GM12878 (cell line): Measurements from ENCODE around the gene SORT1. TPM values are rescaled to one million over a fixed set of nuclear protein-coding genes. Genes with fewer than 3 reads are reported as not detected.

Experiments
- ATAC-seq: fragments of 200-7000 bp; cut with Tn5 transposase; 3 replicates; pipeline ENCODE4 v1.9.1; 2020; ENCODE audit warnings: mild to moderate bottlenecking, moderate library complexity
- BruUV-seq: library from RNA; stranded (reverse); fragments of 400-500 nt; replicated peaks from 2 replicates; lab custom pipeline; 2021; lab: Mats Ljungman, UMichigan
- CTCF ChIA-PET: fragments of 300-600 bp; sonication (Branson Sonifier 250); formaldehyde crosslinking; extraction: SDS; loops from one replicate; lab custom pipeline; 2021; ENCODE audit warnings: inconsistent platforms; lab: Yijun Ruan, JAX
- POLR2A ChIA-PET: fragments of 350-600 bp; formaldehyde crosslinking; extraction: SDS; loops from one replicate; lab custom pipeline; 2021; ENCODE audit warnings: inconsistent platforms; lab: Charles Lee
- RAD21 ChIA-PET: fragments of 300-600 bp; sonication (Branson Sonifier 250); formaldehyde crosslinking; loops from one replicate; lab custom pipeline; 2023; ENCODE audit warnings: antibody characterized with exemption; ENCODE audit not compliant: unreplicated experiment; lab: Charles Lee
- SMC1A ChIA-PET: fragments of 300-600 bp; sonication (Branson Sonifier 250); formaldehyde crosslinking; loops from one replicate; lab custom pipeline; 2023; ENCODE audit not compliant: unreplicated experiment, uncharacterized antibody; lab: Charles Lee
- DNase-seq: peaks from one replicate; pipeline ENCODE4 v3.0.0-alpha.2; 2011; ENCODE audit warnings: low read depth, low spot score
- FAIRE-seq: peaks from 3 replicates; lab custom pipeline; 2011; peaks lifted over from hg19 to GRCh38; lab: Jason Lieb, UNC
- H2AFZ ChIP-seq: 2 replicates; pipeline ENCODE4 v1.6.0; 2011; ENCODE audit warnings: low read depth, low read length, control low read depth; ENCODE audit not compliant: control insufficient read depth
- H3K27ac ChIP-seq: 2 replicates; pipeline ENCODE4 v1.5.1; 2011; ENCODE audit warnings: control low read depth; ENCODE audit not compliant: control insufficient read depth, insufficient read depth
- H3K27me3 ChIP-seq, 2 experiments: replicated peaks in 1 of 2; 2 replicates each; pipeline versions ENCODE4 v1.6.0 to v1.6.1; 2011; ENCODE audit warnings: low read length in 1 of 2; ENCODE audit not compliant: control insufficient read depth in 2 of 2, insufficient read depth in 2 of 2
- H3K36me3 ChIP-seq, 2 experiments: 2 replicates each; pipeline ENCODE4 v1.5.1; 2011; ENCODE audit warnings: low read length in 1 of 2; ENCODE audit not compliant: control insufficient read depth in 2 of 2, insufficient read depth in 2 of 2
- H3K4me1 ChIP-seq: 2 replicates; pipeline ENCODE4 v1.6.1; 2011; ENCODE audit warnings: mild to moderate bottlenecking, low read length, moderate library complexity, mixed read lengths; ENCODE audit not compliant: control insufficient read depth, insufficient read depth
- H3K4me2 ChIP-seq: 2 replicates; pipeline ENCODE4 v1.6.0; 2011; ENCODE audit warnings: control low read depth; ENCODE audit not compliant: control insufficient read depth, insufficient read depth
- H3K4me3 ChIP-seq: fragments of 200-600 bp; sonication (generic); 2 replicates; pipeline ENCODE4 v1.5.1; 2016
- H3K79me2 ChIP-seq: 2 replicates; pipeline ENCODE4 v1.6.0; 2011; ENCODE audit warnings: low read length; ENCODE audit not compliant: control insufficient read depth, insufficient read depth
- H3K9ac ChIP-seq: 2 replicates; pipeline ENCODE4 v1.8.0; 2011; ENCODE audit warnings: low read length, control low read depth, mixed read lengths; ENCODE audit not compliant: control insufficient read depth, insufficient read depth
- H3K9me3 ChIP-seq: replicated peaks from 3 replicates; pipeline ENCODE4 v1.5.1; 2011; ENCODE audit warnings: mild to moderate bottlenecking, low read length; ENCODE audit not compliant: control insufficient read depth, insufficient read depth
- H4K20me1 ChIP-seq: 2 replicates; pipeline ENCODE4 v1.6.0; 2011; ENCODE audit not compliant: control insufficient read depth, insufficient read depth
- MYB ChIP-seq: fragments of 150-350 bp; IDR thresholded peaks from 2 replicates; pipeline ENCODE4 v1.6.1; 2014; ENCODE audit warnings: mild to moderate bottlenecking, low read depth, low read length, borderline replicate concordance
- NFXL1 ChIP-seq: fragments of 450-650 bp; IDR thresholded peaks from 2 replicates; pipeline ENCODE4 v1.6.1; 2017; ENCODE audit warnings: antibody characterized with exemption, mild to moderate bottlenecking, borderline replicate concordance
- NKRF ChIP-seq: fragments of 450-650 bp; conservative IDR thresholded peaks from 2 replicates; pipeline ENCODE4 v1.6.1; 2017; ENCODE audit warnings: mild to moderate bottlenecking, moderate library complexity
- PBX3 ChIP-seq: IDR thresholded peaks from 2 replicates; pipeline ENCODE4 v1.6.1; 2011; ENCODE audit warnings: mild to moderate bottlenecking, low read depth, low read length, moderate library complexity; ENCODE audit not compliant: insufficient replicate concordance
- POLR2AphosphoS5 ChIP-seq: IDR thresholded peaks from 2 replicates; pipeline ENCODE4 v1.6.1; 2011; ENCODE audit warnings: mild to moderate bottlenecking, low read length, inconsistent platforms
- STAT3 ChIP-seq: IDR thresholded peaks from 2 replicates; pipeline ENCODE4 v1.6.1; 2011; ENCODE audit warnings: low read depth, low read length, improper control_type of control experiment
- SUPT20H ChIP-seq: IDR thresholded peaks from 2 replicates; pipeline ENCODE4 v1.6.1; 2011; ENCODE audit warnings: low read depth, mild to moderate bottlenecking, low read length, moderate library complexity, borderline replicate concordance; ENCODE audit not compliant: control insufficient read depth
- USF1 ChIP-seq: IDR thresholded peaks from 2 replicates; pipeline ENCODE4 v1.6.1; 2011; ENCODE audit warnings: borderline replicate concordance, low read depth, mild to moderate bottlenecking, moderate library complexity, mixed read lengths, low read length; ENCODE audit not compliant: insufficient read depth; ENCODE audit errors: extremely low read length
- ZSCAN29 ChIP-seq: fragments of 450-650 bp; IDR thresholded peaks from 2 replicates; pipeline ENCODE4 v1.6.1; 2017; ENCODE audit warnings: mild to moderate bottlenecking, moderate library complexity
- WGBS: methylation state at CpG from one replicate; pipeline ENCODE4 v1.1.6; 2016; ENCODE audit warnings: low lambda C conversion rate; ENCODE audit not compliant: insufficient replicate concordance, insufficient coverage; ENCODE audit errors: missing lambda C conversion rate; 5-methylcytosine and 5-hydroxymethylcytosine counted together
- in situ Hi-C: fragments of 300-500 bp; cut with MboI; formaldehyde crosslinking; loops from 9 replicates; pipeline ENCODE4 v1.14.3; 2018; ENCODE audit warnings: mixed read lengths
- intact Hi-C: fragments of 100-400 bp; cut with micrococcal nuclease; formaldehyde crosslinking; loops from one replicate; pipeline ENCODE4 v1.14.2; 2022; ENCODE audit not compliant: unreplicated experiment
- polyA plus RNA-seq, 11 experiments: library from polyadenylated mRNA; depleted of rRNA in 4 of 11; unstranded in 6 of 11; stranded (reverse) in 5 of 11; fragments of >200 nt; fragmentation: Nextera tagmentation in 4 of 11; fragmentation: Illumina TruSeq in 1 of 11; extraction: Ambion mirVana in 4 of 11; extraction: Trizol in 1 of 11; gene quantifications; 1 replicate in 1 of 11; 2 replicates in 10 of 11; pipeline versions ENCODE4 v1.2.1 to v1.2.3, GENCODE V29; 2011 to 2016; ENCODE audit warnings: inconsistent platforms in 2 of 11, missing spikeins in 2 of 11, low read depth in 1 of 11
- total RNA-seq, 4 experiments: library from RNA; depleted of rRNA in 3 of 4; stranded (reverse); fragments of >200 nt in 3 of 4; fragmentation: Illumina TruSeq in 1 of 4; extraction: Trizol in 1 of 4; gene quantifications; 2 replicates each; pipeline versions ENCODE4 v1.2.1 to v1.2.3, GENCODE V29; 2013 to 2021

Gene SORT1
- total and polyA plus RNA-seq, 10 of the 15 experiments (the other 5 are each of a cell fraction or from before 2014, with no cell fraction given): 0.06 to 1.9 (median 0.33) TPM; not detected in 1

GRCh38 chr1:109295712-109296415 lies 101.9 kb downstream of the SORT1 start:
- Histone ChIP-seq H3K27ac (no peak overlapping the region), H2AFZ (no peak overlapping the region), H3K79me2 (no peaks in the 10 kb centered on the region), H3K36me3 (no peaks in the 10 kb centered on the region), H3K4me3 (no peak overlapping the region), H3K9ac (no peak overlapping the region), H3K4me1 (peaks cover 5% of the 10 kb centered on the region; the same call in 1 of the 2 replicates), H4K20me1 (no peaks in the 10 kb centered on the region), H3K27me3 (peaks cover 0 to 3% of the 10 kb centered on the region in 2 experiments; a peak in 2 of 4 replicates), H3K4me2 (no peak overlapping the region), H3K9me3 (no peaks in the 10 kb centered on the region)
- intact Hi-C loops (no loop called here), in situ Hi-C loops (no loop called here)
- CTCF ChIA-PET: interaction anchor here (0.6 kb wide), 1 partner anchor 19 kb away, joined by 3 read pairs; no protein-coding TSS in a partner anchor
- POLR2A ChIA-PET: no interaction called here
- 79% methylated on average over 12 of the region's 12 CpGs for WGBS
- SMC1A ChIA-PET: interaction anchor here (1.3 to 2.7 kb wide), 2 partner anchors 11 to 13 kb away, joined by 3 to 9 read pairs; partner anchors contain the start of genes MYBPHL and PSRC1
- no TSS peak for BruUV-seq
- no peak for TF ChIP-seq POLR2AphosphoS5
- TF ChIP-seq SUPT20H: no peak
- no peak for TF ChIP-seq MYB
- no peak for TF ChIP-seq ZSCAN29
- no peak for TF ChIP-seq NKRF
- no peak for TF ChIP-seq PBX3
- no peak for TF ChIP-seq NFXL1
- no peak for TF ChIP-seq STAT3
- no peak for TF ChIP-seq USF1
- FAIRE-seq (no peak), DNase-seq (no peak), ATAC-seq (no peak)
- RAD21 ChIA-PET: interaction anchor here (0.7 kb wide), 1 partner anchor 105 kb away, joined by 3 read pairs; no protein-coding TSS in a partner anchor
